GM21515 (cell line): ENCODE data around the gene LURAP1L.
"Not testable (repeated sequence)": the region's sequence is repeated elsewhere in the genome, so short reads cannot be mapped to it uniquely, and the experiment has no call there.

Experiments used
- ATAC-seq: cut with Tn5 transposase; IDR thresholded peaks from one replicate; pipeline ENCODE4 v1.9.1; 2021; ENCODE audit not compliant: unreplicated experiment

LURAP1L gene

DNA sequence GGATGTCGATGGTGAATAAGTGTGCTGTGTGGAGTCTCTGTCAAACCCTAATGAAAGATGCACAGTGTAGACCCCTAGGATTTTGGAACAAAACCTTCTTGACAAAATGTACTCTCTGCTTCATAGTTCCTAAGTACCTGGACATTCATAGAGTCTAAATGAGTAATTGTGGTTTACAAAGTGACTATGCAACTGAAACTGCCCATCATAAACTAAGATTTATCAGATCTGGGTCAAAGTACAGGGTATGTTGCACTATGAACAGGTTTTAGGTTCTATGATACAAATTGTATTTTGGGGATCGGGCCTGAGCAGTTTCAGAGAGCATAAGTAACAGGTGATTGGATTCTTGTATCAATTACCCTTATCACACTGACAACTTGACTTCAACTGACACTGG is 79.4 kb downstream of the LURAP1L start:
- ATAC-seq: no peak

- ATAC-seq: no peak
Observed at GRCh38 chr9:12855066-12855465, 80.2 kb downstream of the LURAP1L start.

DNA sequence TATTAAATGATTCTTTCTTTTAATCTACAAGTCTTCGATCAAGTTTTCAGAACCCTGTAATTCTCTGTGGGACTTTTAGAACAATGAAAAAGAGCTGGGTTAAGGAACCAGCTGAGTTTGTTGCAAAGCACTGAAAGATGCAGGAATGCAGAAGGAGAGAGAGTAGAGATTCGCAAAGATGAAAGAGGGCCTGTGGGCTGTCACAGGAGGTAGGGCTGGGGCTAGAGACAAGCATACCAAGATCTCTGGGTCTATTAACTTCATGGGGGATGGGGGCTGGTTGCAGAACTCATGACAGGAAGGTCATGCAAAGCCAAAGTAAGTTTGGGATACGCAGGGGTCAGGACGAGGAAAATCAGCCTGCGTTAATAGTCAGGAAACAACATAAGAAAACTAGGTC is 81.8 kb downstream of the LURAP1L start:
- ATAC-seq: no peak

- no peak for ATAC-seq
Observed at GRCh38 chr9:12859704-12860251, 85.0 kb downstream of the LURAP1L start.

- no peak for ATAC-seq
Observed at GRCh38 chr9:12860998-12861397, 86.2 kb downstream of the LURAP1L start.

DNA sequence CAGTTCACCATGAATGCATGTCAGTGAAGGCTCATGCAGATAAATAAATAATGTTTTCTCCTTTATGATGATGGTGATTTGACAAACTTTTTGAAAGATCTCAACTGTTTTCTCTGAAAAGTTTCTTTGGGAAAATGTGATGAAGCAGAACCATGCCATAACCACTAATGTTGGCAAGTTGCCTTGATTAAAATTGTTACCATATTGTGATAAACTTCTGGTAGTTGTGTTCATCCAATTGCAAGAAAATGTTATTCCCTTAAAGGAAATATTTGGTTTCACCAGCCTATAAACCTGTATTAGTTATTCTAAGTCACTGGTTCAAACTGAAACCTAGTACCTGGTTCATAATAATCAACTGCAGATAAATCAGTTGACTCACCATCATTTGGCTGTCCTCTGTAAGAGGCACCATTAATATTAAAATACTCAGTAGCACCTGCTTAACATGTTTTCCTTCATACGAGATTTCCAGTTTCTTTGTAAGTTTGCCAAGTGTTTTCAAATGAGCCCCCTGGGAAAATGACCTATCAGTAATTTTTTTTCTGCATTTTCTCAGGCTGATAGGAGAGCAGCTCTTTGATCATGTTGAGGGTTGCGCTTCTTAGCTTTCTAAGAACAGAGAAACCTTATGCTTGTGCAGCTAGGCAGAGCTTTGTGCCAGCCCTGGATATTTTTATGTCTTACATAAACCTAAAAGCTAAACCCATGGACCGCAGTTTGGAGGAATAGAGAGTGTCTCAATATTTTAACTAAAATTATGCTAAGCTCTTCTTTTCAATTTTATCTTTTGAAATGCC is 88.0 kb downstream of the LURAP1L start:
- no peak for ATAC-seq

DNA sequence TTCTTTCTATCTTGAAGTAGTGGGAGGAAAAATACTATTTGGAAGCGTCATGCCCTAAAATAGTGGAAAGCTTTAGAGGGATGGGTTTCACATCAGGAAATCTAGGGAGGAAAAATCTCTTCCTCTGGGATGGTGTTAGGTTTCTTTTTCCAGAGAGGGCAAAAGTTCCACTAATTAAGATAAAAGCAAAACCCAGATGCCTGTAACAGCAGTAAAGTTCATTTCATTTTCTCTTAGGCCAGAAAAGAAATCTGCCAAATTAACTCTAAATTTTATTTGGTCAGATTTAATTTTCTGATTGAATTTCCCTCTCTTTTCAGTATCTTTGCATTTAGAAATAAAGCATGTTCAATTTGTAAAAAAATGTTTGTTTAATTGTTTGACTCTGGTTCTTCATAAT is 88.8 kb downstream of the LURAP1L start:
- ATAC-seq: no peak

- not testable (repeated sequence) for ATAC-seq
Observed at GRCh38 chr9:12865380-12865779, 90.6 kb downstream of the LURAP1L start.
